GM18870 (cell line): Measurements from ENCODE around the gene ST7.
A peak's percentile ranks its signal among the peaks of the same experiment; 100 is the strongest.
"Not testable (repeated sequence)": the region's sequence is repeated elsewhere in the genome, so short reads cannot be mapped to it uniquely, and the experiment has no call there.

Source experiments
- ATAC-seq: cut with Tn5 transposase; IDR thresholded peaks from one replicate; pipeline ENCODE4 v1.9.1; 2021; ENCODE audit warnings: moderate library complexity; ENCODE audit not compliant: unreplicated experiment

Gene ST7

DNA sequence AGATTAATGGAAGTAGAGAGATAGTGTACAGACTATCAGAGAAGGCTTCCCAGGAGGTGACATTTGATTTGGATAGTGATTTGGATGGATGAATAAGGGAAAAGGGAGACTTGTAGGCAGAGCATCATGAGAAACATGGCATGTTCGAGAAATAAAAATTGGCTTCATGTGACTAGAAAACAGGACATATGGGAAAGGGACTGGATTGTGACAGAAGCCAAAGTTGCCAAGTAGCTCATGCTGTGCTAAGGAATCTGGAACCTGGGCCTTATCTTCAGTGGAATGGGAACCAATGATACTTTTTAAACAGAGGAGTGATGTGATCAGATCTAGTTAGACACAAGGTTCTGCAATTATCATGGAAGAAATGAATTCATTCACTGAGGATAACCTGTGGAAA is 168.7 kb downstream of the ST7 start:
- ATAC-seq: not testable (repeated sequence)

DNA sequence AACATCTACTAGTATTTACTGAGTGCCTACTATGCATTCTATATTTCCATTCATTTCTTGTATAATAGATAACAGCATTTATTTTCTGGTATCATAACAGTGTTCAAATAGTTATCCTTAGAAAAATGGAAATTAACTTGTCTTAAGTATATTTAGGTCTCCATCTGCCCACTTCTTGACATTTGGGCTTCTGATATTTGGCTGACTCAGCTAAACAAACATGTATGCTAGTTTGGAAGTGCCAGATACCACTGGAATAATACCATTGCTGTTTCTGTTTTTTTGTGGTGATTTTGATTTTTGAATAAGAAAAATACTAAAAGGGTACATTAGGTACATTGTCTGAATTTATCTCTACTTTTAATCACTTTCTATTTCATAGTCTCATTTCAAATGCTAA is 169.2 kb downstream of the ST7 start:
- ATAC-seq: no peak

DNA sequence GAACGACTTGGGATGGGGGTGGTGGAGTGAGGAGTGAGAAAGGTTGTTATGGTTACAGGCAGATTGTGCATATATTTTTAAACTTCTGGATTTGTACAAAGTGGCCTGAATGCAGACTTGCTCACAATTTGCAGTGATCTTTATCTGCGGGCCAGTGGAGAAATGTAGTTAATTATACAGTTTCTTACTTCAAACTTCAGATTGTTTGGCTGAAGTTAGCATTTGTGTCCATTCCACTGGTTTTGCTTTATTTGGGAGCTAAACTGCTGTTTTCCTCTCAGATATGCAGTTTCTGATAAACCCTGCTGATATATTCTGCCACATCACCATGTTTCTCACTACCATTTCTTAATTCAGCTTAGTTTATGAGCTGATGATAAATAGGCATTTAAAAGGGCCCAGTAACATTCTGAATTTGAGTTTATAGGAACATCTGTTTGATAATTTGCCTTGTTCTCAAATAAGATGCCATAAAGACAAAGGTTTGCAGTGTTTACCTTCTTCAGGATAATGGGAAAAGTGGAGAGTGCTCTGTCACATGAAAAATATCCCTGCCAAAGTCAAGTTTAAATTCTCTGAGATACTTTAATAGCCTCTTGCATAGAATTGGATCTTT is 170.1 kb downstream of the ST7 start:
- no peak for ATAC-seq

DNA sequence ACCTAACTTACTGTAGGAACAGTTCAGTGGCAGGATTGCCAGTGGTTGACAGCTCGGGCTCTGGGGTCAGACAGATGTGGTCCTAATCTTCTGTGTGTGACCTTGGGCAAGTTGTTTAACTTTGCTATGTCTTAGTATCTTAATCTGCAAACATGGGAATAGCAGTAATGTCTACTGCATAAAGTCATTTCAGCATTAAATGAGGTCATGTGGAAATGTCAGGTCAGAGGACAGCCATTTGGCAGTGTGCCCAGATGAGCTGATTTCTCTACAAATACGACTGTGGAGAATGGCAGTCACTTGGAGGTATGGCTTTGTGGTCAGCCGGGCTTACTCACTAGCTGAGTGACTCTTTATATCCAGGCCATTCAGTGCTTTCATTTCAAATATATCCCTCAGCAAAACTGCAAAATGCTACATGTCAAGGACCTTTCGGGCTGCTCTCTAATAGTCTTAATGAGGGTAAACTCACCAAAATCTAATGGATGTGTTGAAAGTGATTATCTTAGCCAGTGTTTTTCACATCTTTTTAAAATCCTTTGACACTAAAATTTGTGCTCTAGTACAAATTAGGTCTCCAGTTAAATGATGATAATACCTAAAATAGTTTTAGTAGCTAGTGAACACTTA is 171.4 kb downstream of the ST7 start:
- ATAC-seq: peak; percentile 79

DNA sequence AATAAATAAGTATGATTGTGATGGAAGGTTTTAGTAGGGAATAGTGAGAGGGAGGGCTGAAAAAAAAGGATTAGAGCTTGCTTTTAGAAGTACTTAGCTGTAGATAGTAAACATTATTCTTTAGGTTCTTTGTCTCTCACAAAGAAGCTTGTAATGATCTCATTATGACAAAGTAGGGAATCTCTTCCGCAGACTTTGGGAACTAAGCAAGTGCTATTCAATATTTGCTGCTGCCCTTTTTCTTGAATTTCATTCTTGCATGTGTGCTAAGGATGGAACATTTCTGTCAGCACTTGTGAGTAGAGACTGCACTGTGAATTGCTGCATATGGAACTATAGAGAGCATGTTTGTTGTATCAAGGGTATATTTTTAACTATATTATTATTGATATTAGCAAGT is 173.4 kb downstream of the ST7 start:
- ATAC-seq: no peak

- ATAC-seq: peak; percentile 48
Measured at GRCh38 chr7:117127585-117128168, 174.4 kb downstream of the ST7 start.

GRCh38 chr7:117129521-117129955 is 176.2 kb downstream of the ST7 start:
- no peak for ATAC-seq

GRCh38 chr7:117130262-117130661 is 177.0 kb downstream of the ST7 start:
- no peak for ATAC-seq

GRCh38 chr7:117132321-117133120 is 179.2 kb downstream of the ST7 start:
- ATAC-seq: no peak

DNA sequence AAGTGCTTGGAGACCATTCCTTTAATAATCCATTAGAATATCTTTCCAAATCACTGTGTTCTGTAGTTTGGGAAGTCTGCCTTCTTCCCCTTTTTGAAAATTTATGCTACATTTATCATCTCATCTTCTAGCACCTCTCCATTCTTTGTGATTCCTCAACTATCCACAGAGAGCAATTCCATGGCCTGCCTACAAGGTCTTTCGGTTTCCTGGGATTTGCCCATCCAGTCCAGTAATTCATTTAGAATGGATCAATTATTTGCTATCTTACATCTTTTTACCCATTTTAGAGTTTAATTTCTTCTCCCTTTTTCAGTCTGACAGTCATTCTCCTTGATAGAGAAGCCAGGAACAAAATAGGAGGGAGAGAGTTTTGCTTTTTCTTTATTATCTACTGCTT is 179.8 kb downstream of the ST7 start:
- ATAC-seq: no peak

GRCh38 chr7:117134411-117134810 is 181.1 kb downstream of the ST7 start:
- no peak for ATAC-seq

DNA sequence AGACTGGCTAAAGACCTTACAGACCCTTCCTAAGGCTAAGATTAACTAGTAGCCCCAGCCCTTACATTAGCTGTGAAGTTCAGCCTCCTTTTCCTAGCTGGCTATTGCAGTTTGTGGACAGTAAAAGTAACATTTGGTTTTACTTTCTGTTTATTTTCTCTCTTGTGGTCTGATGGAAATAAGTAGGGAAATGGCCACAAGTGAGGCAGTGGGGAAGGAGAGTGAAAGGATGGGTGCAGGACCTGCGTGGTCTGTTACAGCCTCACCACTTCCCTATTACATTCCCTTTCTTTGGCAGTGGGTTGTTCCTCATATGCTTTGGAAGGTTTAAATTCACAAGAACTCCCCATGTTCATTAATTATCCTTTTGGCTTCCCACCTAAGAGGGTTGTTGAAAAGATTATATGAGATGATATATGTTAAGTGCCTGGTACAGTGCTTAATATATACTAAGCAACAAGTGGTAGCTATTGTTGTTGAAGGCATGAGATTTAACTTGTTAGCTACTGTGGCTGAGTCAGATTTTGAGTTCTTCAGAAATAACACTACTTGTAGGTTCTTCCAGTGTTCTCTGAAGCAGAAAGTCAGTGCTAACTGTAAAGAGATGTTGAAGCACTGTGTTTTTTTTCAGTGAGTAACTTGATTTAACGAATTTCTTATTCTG is 181.7 kb downstream of the ST7 start:
- peak; percentile 60 for ATAC-seq

DNA sequence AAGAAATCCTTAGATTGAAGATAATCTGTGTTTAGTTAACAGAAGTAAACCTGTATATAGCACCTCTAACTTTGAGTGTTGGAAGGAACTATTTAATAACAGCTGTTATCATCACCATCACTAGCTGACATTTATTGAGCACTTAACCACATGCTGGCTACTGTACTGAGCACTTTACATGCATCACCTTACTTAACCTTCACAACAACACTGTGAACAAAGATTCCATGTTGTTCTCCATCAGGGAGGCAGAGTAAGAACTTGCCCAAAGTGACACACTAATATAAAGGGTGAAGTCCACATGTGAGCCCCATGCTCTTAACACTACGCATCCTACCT is 182.2 kb downstream of the ST7 start:
- ATAC-seq: peak; percentile 10

- ATAC-seq: no peak
Measured at GRCh38 chr7:117137868-117138267, 184.6 kb downstream of the ST7 start.

GRCh38 chr7:117138495-117138894 is 185.2 kb downstream of the ST7 start:
- no peak for ATAC-seq

DNA sequence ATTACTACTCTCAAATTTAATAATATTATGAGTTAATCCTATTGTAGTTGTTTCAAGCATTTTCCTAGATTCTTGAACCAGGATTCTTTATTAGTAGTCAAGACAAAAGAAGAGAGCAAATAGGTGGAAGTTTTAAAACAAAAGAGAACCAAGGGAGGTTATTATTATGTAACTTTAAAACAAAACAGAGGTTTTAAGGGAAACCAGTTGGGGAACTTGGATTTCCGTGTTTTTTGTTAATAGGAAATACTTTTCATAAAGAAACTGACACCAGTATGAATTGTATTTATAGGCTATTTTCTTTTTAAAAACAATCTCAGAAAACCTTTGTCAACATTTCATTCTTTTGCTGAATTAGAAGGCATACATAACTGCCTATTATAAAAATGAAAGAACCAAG is 185.7 kb downstream of the ST7 start:
- ATAC-seq: no peak

DNA sequence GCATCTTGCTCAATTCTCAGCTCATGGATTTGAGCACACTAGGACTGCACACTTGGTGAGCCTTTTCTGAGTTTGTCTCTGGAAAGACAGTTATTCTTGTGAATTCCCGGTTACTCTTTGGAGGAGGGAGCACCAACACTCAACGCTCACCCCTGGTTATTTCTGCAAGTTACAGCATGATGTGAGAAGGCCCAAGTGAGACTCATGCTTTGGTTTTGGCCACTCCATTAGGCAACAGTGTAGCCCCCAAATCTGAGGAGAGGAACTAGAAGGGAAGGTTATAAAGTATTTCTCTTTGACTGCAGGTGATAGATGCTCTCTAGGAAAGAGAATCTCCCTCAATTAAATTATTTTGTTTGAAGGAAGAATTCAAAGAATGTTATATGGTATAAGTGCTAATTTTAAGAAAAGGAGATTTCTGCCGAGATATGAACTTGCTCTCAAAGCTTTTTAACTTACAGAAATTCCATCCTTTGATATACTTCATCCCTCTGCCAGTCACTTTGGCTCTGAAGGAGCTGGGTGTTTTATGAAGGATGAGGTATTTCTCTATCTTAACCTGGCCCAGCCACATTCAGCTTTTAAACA is 186.2 kb downstream of the ST7 start:
- ATAC-seq: no peak

- ATAC-seq: no peak
Measured at GRCh38 chr7:117140921-117141320, 187.6 kb downstream of the ST7 start.

DNA sequence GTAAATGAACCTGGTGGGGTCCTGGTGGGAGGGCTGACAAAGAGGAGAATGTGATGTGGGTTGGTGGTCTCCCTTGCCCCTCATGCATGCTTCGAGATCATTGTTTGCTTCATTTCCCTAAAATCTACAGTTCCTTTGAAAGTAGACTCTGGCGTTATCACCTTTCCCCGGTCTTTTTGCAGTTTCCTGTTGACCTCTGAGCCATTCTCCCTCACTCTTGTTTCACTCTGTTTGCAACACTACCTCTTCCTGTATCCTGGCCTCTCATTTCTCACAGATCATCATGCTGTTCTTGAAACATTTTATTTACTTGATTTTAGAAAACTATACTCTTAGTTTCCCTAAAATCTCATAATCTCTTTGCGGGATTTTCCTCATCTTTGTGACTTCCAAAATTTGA is 189.8 kb downstream of the ST7 start:
- no peak for ATAC-seq

DNA sequence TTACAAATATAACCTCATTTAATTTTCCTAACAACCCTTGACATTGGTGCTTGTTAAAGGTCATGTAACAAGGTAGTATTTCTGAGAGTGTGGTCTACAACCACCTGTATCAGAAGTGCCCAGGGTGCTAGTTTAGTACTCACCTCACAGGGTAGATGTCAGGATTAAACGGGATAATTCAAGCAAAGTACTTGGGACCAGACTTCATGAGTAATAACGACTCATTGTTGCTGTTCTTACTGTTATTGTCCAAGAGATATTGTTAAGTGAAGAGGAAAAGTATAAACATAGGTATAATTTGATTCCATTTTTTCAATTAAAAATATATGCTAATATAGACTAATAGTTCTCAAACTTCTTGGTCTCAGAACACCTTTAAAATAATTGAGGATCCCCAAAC is 190.3 kb downstream of the ST7 start:
- ATAC-seq: no peak

DNA sequence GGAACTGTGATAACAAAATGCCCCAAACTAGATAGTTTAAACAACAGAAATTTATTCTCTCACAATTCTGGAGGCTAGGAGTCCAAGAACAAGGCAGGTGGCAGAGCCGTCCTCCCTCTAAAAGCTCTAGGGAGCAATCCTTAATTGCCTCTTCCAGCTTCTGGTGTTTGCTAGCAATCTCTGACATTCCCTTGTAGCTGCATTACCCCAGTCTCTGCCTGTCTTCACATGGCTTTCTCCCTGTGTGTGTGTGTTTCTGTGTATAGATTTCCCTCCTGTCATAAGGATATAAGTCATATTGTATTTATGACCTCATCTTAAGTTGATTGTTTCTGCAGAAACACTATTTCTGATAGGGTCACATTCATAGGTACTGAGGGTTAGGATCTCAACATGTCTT is 192.0 kb downstream of the ST7 start:
- no peak for ATAC-seq
